ENCODE results near the gene PIGU. TPM values are rescaled to one million over a fixed set of nuclear protein-coding genes. Genes with fewer than 3 reads are reported as not detected.
A peak's percentile ranks its signal among the peaks of the same experiment; 100 is the strongest.

The PIGU gene
- total RNA-seq, 2 experiments from 2014 or later, result 17.0 to 19.1 TPM

GRCh38 chr20:34570859-34571306 lies 106.0 kb downstream of the PIGU start:
- ATAC-seq (ENCODE audit: low read depth) (no peak), DNase-seq (no peak)
- no peaks in the 10 kb centered on the region for H3K9me3 Mint-ChIP-seq
- H3K27ac Mint-ChIP-seq, result peak overlapping the region; percentile 33
- no peak overlapping the region for H3K4me3 Mint-ChIP-seq
- H3K36me3 Mint-ChIP-seq, result peaks cover 7% of the 10 kb centered on the region
- H3K4me1 Mint-ChIP-seq, result peaks cover 8% of the 10 kb centered on the region
- H3K27me3 Mint-ChIP-seq, result no peaks in the 10 kb centered on the region
- POLR2A ChIA-PET, result interaction anchor here (0.9 to 1.2 kb wide), 2 partner anchors 13 to 56 kb away, joined by 3 to 4 read pairs; partner anchors contain the start of gene MAP1LC3A

GRCh38 chr20:34569598-34569997 lies 107.3 kb downstream of the PIGU start:
- DNase-seq, result no peak
- H3K27ac Mint-ChIP-seq, result no peak overlapping the region
- no peaks in the 10 kb centered on the region for H3K27me3 Mint-ChIP-seq
- peaks cover 9% of the 10 kb centered on the region for H3K36me3 Mint-ChIP-seq
- H3K4me1 Mint-ChIP-seq, result peaks cover 11% of the 10 kb centered on the region
- ATAC-seq (ENCODE audit: low read depth), result no peak
- no peaks in the 10 kb centered on the region for H3K9me3 Mint-ChIP-seq
- POLR2A ChIA-PET, result no interaction called here
- no peak overlapping the region for H3K4me3 Mint-ChIP-seq

GRCh38 chr20:34567892-34568865 lies 108.7 kb downstream of the PIGU start:
- POLR2A ChIA-PET, result interaction anchor here (0.9 kb wide), 1 partner anchor 10 kb away, joined by 3 read pairs; the partner anchor contains the start of gene MAP1LC3A
- H3K27ac Mint-ChIP-seq, result peak overlapping the region; percentile 11

GRCh38 chr20:34566978-34567891 lies 109.7 kb downstream of the PIGU start:
- no peak overlapping the region for H3K4me3 Mint-ChIP-seq
- H3K4me1 Mint-ChIP-seq, result peaks cover 12% of the 10 kb centered on the region
- DNase-seq (no peak), ATAC-seq (ENCODE audit: low read depth) (no peak)
- peaks cover 5% of the 10 kb centered on the region for H3K36me3 Mint-ChIP-seq
- POLR2A ChIA-PET, result interaction anchor here (0.6 to 1.0 kb wide), 3 partner anchors 9 to 425 kb away, joined by 3 to 4 read pairs (median 3); partner anchors contain the start of genes DYNLRB1 and MAP1LC3A
- no peaks in the 10 kb centered on the region for H3K27me3 Mint-ChIP-seq
- peak overlapping the region; percentile 11 for H3K27ac Mint-ChIP-seq
- no peaks in the 10 kb centered on the region for H3K9me3 Mint-ChIP-seq

More at GRCh38 chr20:34567892-34568865, 108.7 kb downstream of the PIGU start:
- DNase-seq, result no peak
- Mint-ChIP-seq H3K36me3 (peaks cover 5% of the 10 kb centered on the region), H3K4me1 (peaks cover 12% of the 10 kb centered on the region), H3K9me3 (no peaks in the 10 kb centered on the region), H3K4me3 (no peak overlapping the region), H3K27me3 (no peaks in the 10 kb centered on the region)
- ATAC-seq (ENCODE audit: low read depth), result no peak

GRCh38 chr20:34564833-34565232 lies 112.1 kb downstream of the PIGU start:
- no peak for ATAC-seq (ENCODE audit: low read depth)
- H3K36me3 Mint-ChIP-seq, result peaks cover 2% of the 10 kb centered on the region
- no peak overlapping the region for H3K4me3 Mint-ChIP-seq
- no peaks in the 10 kb centered on the region for H3K9me3 Mint-ChIP-seq
- POLR2A ChIA-PET, result no interaction called here
- no peaks in the 10 kb centered on the region for H3K27me3 Mint-ChIP-seq
- no peak for DNase-seq
- H3K4me1 Mint-ChIP-seq, result peaks cover 6% of the 10 kb centered on the region
- no peak overlapping the region for H3K27ac Mint-ChIP-seq

- POLR2A ChIA-PET, result no interaction called here
- peaks cover 2% of the 10 kb centered on the region for H3K36me3 Mint-ChIP-seq
- H3K4me1 Mint-ChIP-seq, result peaks cover 9% of the 10 kb centered on the region
- no peak overlapping the region for H3K27ac Mint-ChIP-seq
- H3K4me3 Mint-ChIP-seq, result no peak overlapping the region
- H3K27me3 Mint-ChIP-seq, result no peaks in the 10 kb centered on the region
- H3K9me3 Mint-ChIP-seq, result no peaks in the 10 kb centered on the region
- ATAC-seq (ENCODE audit: low read depth), result no peak
- DNase-seq, result no peak
Observed at GRCh38 chr20:34562641-34563040, 114.3 kb downstream of the PIGU start.

GRCh38 chr20:34561661-34562060 lies 115.2 kb downstream of the PIGU start:
- peaks cover 11% of the 10 kb centered on the region for H3K4me1 Mint-ChIP-seq
- ATAC-seq (ENCODE audit: low read depth) (no peak), DNase-seq (no peak)
- POLR2A ChIA-PET, result no interaction called here
- H3K4me3 Mint-ChIP-seq, result no peak overlapping the region
- H3K9me3 Mint-ChIP-seq, result no peaks in the 10 kb centered on the region
- no peak overlapping the region for H3K27ac Mint-ChIP-seq
- H3K27me3 Mint-ChIP-seq, result no peaks in the 10 kb centered on the region
- peaks cover 2% of the 10 kb centered on the region for H3K36me3 Mint-ChIP-seq

GRCh38 chr20:34560614-34561013 lies 116.3 kb downstream of the PIGU start:
- Mint-ChIP-seq H3K36me3 (peaks cover 1% of the 10 kb centered on the region), H3K9me3 (no peaks in the 10 kb centered on the region), H3K27me3 (no peaks in the 10 kb centered on the region), H3K4me3 (no peak overlapping the region), H3K27ac (no peak overlapping the region), H3K4me1 (peaks cover 10% of the 10 kb centered on the region)
- POLR2A ChIA-PET, result interaction anchor here (0.6 kb wide), 1 partner anchor 156 kb away, joined by 9 read pairs; no protein-coding TSS in a partner anchor
- DNase-seq, result no peak
- no peak for ATAC-seq (ENCODE audit: low read depth)

GRCh38 chr20:34560141-34560523 lies 116.8 kb downstream of the PIGU start:
- H3K9me3 Mint-ChIP-seq, result no peaks in the 10 kb centered on the region
- no peak for DNase-seq
- H3K4me3 Mint-ChIP-seq, result peak overlapping the region; percentile 32
- peak overlapping the region; percentile 16 for H3K27ac Mint-ChIP-seq
- H3K4me1 Mint-ChIP-seq, result peaks cover 9% of the 10 kb centered on the region
- POLR2A ChIA-PET, result no interaction called here
- no peaks in the 10 kb centered on the region for H3K27me3 Mint-ChIP-seq
- H3K36me3 Mint-ChIP-seq, result no peaks in the 10 kb centered on the region
- ATAC-seq (ENCODE audit: low read depth), result no peak

- no peaks in the 10 kb centered on the region for H3K36me3 Mint-ChIP-seq
- peaks cover 9% of the 10 kb centered on the region for H3K4me1 Mint-ChIP-seq
- no peak for ATAC-seq (ENCODE audit: low read depth)
- peak overlapping the region; percentile 63 for H3K4me3 Mint-ChIP-seq
- H3K9me3 Mint-ChIP-seq, result no peaks in the 10 kb centered on the region
- H3K27me3 Mint-ChIP-seq, result no peaks in the 10 kb centered on the region
- H3K27ac Mint-ChIP-seq, result peak overlapping the region; percentile 58
- POLR2A ChIA-PET, result interaction anchor here (1.4 kb wide), 1 partner anchor 447 kb away, joined by 3 read pairs; the partner anchor contains the start of gene EIF2S2
- DNase-seq, result no peak
Observed at GRCh38 chr20:34559311-34560140, 117.4 kb downstream of the PIGU start.

GRCh38 chr20:34558320-34559218 lies 118.3 kb downstream of the PIGU start, which contains the start of gene MAP1LC3A:
TSS of gene MAP1LC3A (plus strand) at chr20:34558718. CDS start at chr20:34558869, 151 bp downstream.
- H3K27me3 Mint-ChIP-seq, result no peaks in the 10 kb centered on the region
- peak within 1 kb of the TSS; percentile 84 for H3K27ac Mint-ChIP-seq
- ATAC-seq (ENCODE audit: low read depth) (peak; percentile 79), DNase-seq (peak; percentile 94)
- POLR2A ChIA-PET, result interaction anchor here (0.6 to 1.4 kb wide), 7 partner anchors 9 to 446 kb away, joined by 3 to 4 read pairs (median 3); partner anchors contain the start of genes EIF2S2 and TP53INP2
- H3K4me1 Mint-ChIP-seq, result peaks cover 7% of the 10 kb centered on the region
- H3K4me3 Mint-ChIP-seq, result peak within 1 kb of the TSS; percentile 85
- no peaks in the 10 kb centered on the region for H3K36me3 Mint-ChIP-seq
- H3K9me3 Mint-ChIP-seq, result no peaks in the 10 kb centered on the region
